ENCODE data around the gene GDNF. TPM values are rescaled to one million over a fixed set of nuclear protein-coding genes. Genes with fewer than 3 reads are reported as not detected.

GDNF gene
- total and polyA plus RNA-seq, 3 experiments from 2014 or later: not detected

DNA sequence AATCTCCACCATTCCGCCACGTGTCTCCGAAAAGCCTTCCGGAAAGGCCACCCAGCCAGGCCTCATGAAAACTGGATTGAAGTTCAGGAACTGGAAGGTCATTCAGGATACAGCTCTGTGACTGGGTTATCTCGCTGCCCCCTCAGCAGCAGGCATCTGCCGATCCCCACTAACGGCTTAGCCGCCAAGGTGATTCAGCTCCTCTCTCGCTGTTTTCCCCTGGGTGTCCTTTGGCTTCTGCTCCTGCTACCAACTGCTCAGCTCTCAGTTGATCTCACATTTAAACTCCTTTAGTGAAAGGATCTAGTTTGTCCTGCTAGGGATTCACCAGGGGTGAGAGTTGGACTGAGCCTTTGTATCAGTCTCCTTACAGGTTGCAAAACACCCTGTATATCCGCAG lies 2.2 kb upstream of the GDNF start:
- Mint-ChIP-seq H3K27ac (no peak overlapping the region), H3K9me3 (peaks cover 0 to 2% (median 0%) of the 10 kb centered on the region in 5 donors), H3K27me3 (peaks cover 42 to 70% of the 10 kb centered on the region in 2 donors), H3K4me3 (no peak overlapping the region), H3K36me3 (peaks cover 0 to 2% (median 0%) of the 10 kb centered on the region in 3 donors), H3K4me1 (peaks cover 15 to 26% (median 18%) of the 10 kb centered on the region in 3 donors)
- Histone ChIP-seq H3K27ac (ENCODE audit: low read depth, low read length) (no peak overlapping the region), H3K9me3 (ENCODE audit: low read length) (no peaks in the 10 kb centered on the region), H3K36me3 (ENCODE audit: insufficient read depth, low read length) (no peaks in the 10 kb centered on the region), H3K4me1 (ENCODE audit: insufficient read depth, low read length) (peaks cover 8% of the 10 kb centered on the region), H3K4me3 (ENCODE audit: low read length) (no peak overlapping the region), H3K27me3 (ENCODE audit: insufficient read depth, low read length, poor library complexity, severe bottlenecking) (peaks cover 19% of the 10 kb centered on the region)
- DNase-seq: no peak
- ChIA-PET POLR2A (no interaction called here), CTCF (no interaction called here)

GRCh38 chr5:37841203-37841602 lies 1.4 kb upstream of the GDNF start:
- Mint-ChIP-seq H3K27me3 (peaks cover 48 to 73% of the 10 kb centered on the region in 2 donors), H3K27ac (no peak overlapping the region), H3K9me3 (peaks cover 0 to 2% (median 0%) of the 10 kb centered on the region in 5 donors), H3K4me1 (peaks cover 17 to 34% (median 18%) of the 10 kb centered on the region in 3 donors), H3K36me3 (peaks cover 0 to 2% (median 0%) of the 10 kb centered on the region in 3 donors), H3K4me3 (no peak overlapping the region)
- Histone ChIP-seq H3K27ac (ENCODE audit: low read depth, low read length) (no peak overlapping the region), H3K36me3 (ENCODE audit: insufficient read depth, low read length) (no peaks in the 10 kb centered on the region), H3K4me1 (ENCODE audit: insufficient read depth, low read length) (peaks cover 8% of the 10 kb centered on the region), H3K9me3 (ENCODE audit: low read length) (no peaks in the 10 kb centered on the region), H3K27me3 (ENCODE audit: insufficient read depth, low read length, poor library complexity, severe bottlenecking) (peaks cover 22% of the 10 kb centered on the region), H3K4me3 (ENCODE audit: low read length) (no peak overlapping the region)
- ChIA-PET POLR2A (no interaction called here), CTCF (no interaction called here)
- DNase-seq: no peak

DNA sequence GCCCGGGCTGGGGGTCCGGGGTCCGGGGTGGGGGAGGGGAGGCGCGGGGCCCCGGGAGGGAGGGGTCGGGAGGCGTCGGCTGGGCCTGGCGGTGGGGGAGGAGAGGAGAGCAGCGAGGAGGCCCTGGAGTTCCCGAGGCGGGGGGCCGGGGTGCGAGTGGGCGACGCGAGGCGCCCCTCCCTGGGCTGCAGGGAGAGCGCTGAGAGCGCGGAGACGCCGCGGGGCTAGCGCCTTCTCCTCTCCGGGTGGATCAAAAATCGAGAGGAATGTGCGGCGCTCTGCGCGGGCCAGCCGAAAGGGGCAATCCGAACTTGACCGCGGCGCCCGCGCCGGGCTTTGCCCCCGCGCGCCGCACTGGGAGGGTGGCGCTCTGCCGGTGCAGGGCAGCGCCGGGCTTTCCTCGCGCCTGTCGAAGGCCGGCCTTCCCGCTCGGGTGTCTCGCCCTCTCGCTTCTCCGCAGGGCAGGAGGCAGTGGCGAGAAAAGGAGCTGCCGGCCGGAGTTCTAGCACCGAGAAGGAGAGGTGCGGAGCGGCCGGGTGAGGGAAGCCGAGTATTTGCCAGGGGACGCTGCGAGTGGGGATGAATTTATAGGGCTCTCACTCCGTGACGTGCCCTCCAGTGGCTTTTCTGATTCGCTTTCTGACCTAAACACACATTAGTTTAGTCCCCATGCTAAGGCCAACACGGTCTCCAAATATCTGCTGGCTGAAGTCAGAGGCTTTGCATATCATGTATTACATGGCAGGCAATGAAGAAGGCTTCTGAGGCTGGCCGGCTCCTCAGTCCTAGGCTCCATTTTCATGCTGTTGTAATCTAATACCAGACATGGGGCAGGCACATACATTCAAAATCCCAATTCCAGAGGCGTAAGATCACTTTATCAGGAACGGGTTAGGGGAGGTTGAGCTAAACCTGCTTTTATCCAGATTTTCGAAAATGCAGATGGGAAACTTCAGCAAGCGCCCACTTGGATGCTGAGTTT lies 503 bp upstream of the GDNF start:
- Mint-ChIP-seq H3K4me3 (no peak overlapping the region), H3K27me3 (peaks cover 56 to 78% of the 10 kb centered on the region in 2 donors), H3K4me1 (peaks cover 17 to 41% (median 18%) of the 10 kb centered on the region in 3 donors), H3K9me3 (peaks cover 0 to 2% (median 0%) of the 10 kb centered on the region in 5 donors), H3K27ac (peak overlapping the region in 1 of 8 donors; percentile 4), H3K36me3 (peaks cover 0 to 2% (median 0%) of the 10 kb centered on the region in 3 donors)
- no peak overlapping the region for H3K4me3 ChIP-seq (ENCODE audit: low read length)
- H3K27me3 ChIP-seq (ENCODE audit: insufficient read depth, low read length, poor library complexity, severe bottlenecking): peaks cover 29% of the 10 kb centered on the region
- H3K36me3 ChIP-seq (ENCODE audit: insufficient read depth, low read length): no peaks in the 10 kb centered on the region
- DNase-seq: no peak
- CTCF ChIA-PET: no interaction called here
- POLR2A ChIA-PET: no interaction called here
- no peak overlapping the region for H3K27ac ChIP-seq (ENCODE audit: low read depth, low read length)
- no peaks in the 10 kb centered on the region for H3K9me3 ChIP-seq (ENCODE audit: low read length)
- peaks cover 8% of the 10 kb centered on the region for H3K4me1 ChIP-seq (ENCODE audit: insufficient read depth, low read length)

DNA sequence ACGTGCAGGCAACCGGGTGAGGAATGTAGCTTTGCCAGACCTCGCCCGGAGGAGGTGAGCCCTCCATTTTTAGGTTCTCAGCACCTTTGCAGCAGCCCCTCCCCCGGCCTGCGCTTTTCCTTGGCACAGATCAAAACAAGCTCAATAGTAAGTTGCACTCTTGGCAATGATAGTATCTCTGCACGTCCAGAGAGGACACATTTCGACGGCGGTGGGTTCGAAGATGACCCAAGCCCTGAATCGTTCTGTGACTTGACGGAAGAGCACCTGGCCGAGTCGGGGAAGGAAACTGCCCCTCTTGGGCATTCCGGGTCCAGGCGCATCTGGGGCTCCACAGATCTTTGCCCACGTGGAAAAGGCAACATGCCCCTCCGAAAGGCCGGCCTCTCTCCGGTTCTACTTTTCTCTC lies 904 bp downstream of the GDNF start:
- H3K4me3 ChIP-seq (ENCODE audit: low read length): no peak overlapping the region
- peaks cover 35% of the 10 kb centered on the region for H3K27me3 ChIP-seq (ENCODE audit: insufficient read depth, low read length, poor library complexity, severe bottlenecking)
- Mint-ChIP-seq H3K9me3 (peaks cover 0 to 2% (median 0%) of the 10 kb centered on the region in 5 donors), H3K4me3 (peak overlapping the region in 4 of 7 donors; percentile 18 to 60 (median 34)), H3K4me1 (peaks cover 18 to 48% (median 19%) of the 10 kb centered on the region in 3 donors), H3K27ac (no peak overlapping the region), H3K27me3 (peaks cover 62 to 84% of the 10 kb centered on the region in 2 donors), H3K36me3 (peaks cover 0 to 2% (median 0%) of the 10 kb centered on the region in 3 donors)
- no peak overlapping the region for H3K27ac ChIP-seq (ENCODE audit: low read depth, low read length)
- H3K9me3 ChIP-seq (ENCODE audit: low read length): no peaks in the 10 kb centered on the region
- H3K4me1 ChIP-seq (ENCODE audit: insufficient read depth, low read length): peaks cover 8% of the 10 kb centered on the region
- ChIA-PET CTCF (no interaction called here), POLR2A (no interaction called here)
- no peaks in the 10 kb centered on the region for H3K36me3 ChIP-seq (ENCODE audit: insufficient read depth, low read length)
- no peak for DNase-seq

GRCh38 chr5:37838152-37838932 lies 1.5 kb downstream of the GDNF start:
- POLR2A ChIA-PET: no interaction called here
- Mint-ChIP-seq H3K4me3 (peak overlapping the region in 6 of 7 donors; percentile 24 to 84 (median 50)), H3K27me3 (peaks cover 61 to 84% of the 10 kb centered on the region in 2 donors), H3K27ac (peak overlapping the region in 1 of 8 donors; percentile 28), H3K9me3 (peaks cover 0 to 2% (median 0%) of the 10 kb centered on the region in 5 donors), H3K36me3 (peaks cover 0 to 2% (median 0%) of the 10 kb centered on the region in 3 donors), H3K4me1 (peaks cover 18 to 49% (median 19%) of the 10 kb centered on the region in 3 donors)
- Histone ChIP-seq H3K4me1 (ENCODE audit: insufficient read depth, low read length) (peaks cover 8% of the 10 kb centered on the region), H3K4me3 (ENCODE audit: low read length) (no peak overlapping the region), H3K27me3 (ENCODE audit: insufficient read depth, low read length, poor library complexity, severe bottlenecking) (peaks cover 36% of the 10 kb centered on the region), H3K9me3 (ENCODE audit: low read length) (no peaks in the 10 kb centered on the region), H3K27ac (ENCODE audit: low read depth, low read length) (no peak overlapping the region), H3K36me3 (ENCODE audit: insufficient read depth, low read length) (no peaks in the 10 kb centered on the region)
- CTCF ChIA-PET: no interaction called here
- DNase-seq: no peak

DNA sequence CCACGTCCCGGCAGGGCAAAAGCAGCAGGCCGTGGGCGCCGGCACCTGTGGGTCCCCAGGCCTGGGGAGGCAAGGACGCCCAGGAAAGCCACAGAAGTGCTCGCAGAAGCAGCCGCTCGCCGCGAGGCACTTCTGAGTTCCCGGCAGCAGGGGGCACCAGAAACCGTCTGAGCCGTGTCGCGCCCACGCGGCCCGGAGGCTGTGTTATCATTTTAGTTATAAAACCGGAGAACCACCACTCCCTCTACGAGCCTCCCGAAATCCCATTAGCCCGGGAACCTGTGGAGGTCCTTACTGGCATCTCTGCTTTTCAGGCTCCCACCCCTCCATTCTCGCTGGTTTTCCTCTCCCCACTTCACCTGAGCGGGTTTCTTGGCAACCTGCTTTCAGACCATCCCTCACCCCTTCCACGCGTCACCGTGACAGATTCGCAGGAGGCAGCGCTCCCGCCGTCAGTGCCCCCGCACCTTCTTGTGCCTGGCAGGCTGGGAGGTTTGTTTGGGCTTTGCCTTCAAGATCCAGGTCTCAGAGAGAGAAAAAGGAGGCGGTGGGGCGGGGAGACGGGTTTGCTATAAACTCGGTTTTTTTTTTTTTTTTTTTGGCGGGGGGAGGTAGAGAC lies 2.3 kb downstream of the GDNF start:
- H3K27ac Mint-ChIP-seq: no peak overlapping the region
- no peak overlapping the region for H3K27ac ChIP-seq (ENCODE audit: low read depth, low read length)
- peak overlapping the region in 6 of 7 donors; percentile 39 to 84 (median 56) for H3K4me3 Mint-ChIP-seq
- peaks cover 66 to 86% of the 10 kb centered on the region in 2 donors for H3K27me3 Mint-ChIP-seq
- H3K4me3 ChIP-seq (ENCODE audit: low read length): no peak overlapping the region
- peaks cover 8% of the 10 kb centered on the region for H3K4me1 ChIP-seq (ENCODE audit: insufficient read depth, low read length)
- H3K4me1 Mint-ChIP-seq: peaks cover 18 to 49% (median 19%) of the 10 kb centered on the region in 3 donors
- CTCF ChIA-PET: no interaction called here
- POLR2A ChIA-PET: no interaction called here
- no peaks in the 10 kb centered on the region for H3K9me3 ChIP-seq (ENCODE audit: low read length)
- H3K36me3 ChIP-seq (ENCODE audit: insufficient read depth, low read length): no peaks in the 10 kb centered on the region
- H3K9me3 Mint-ChIP-seq: peaks cover 0 to 2% (median 0%) of the 10 kb centered on the region in 5 donors
- peaks cover 36% of the 10 kb centered on the region for H3K27me3 ChIP-seq (ENCODE audit: insufficient read depth, low read length, poor library complexity, severe bottlenecking)
- H3K36me3 Mint-ChIP-seq: peaks cover 0 to 2% (median 0%) of the 10 kb centered on the region in 3 donors
- peak in 1 of 5 donors; percentile 4 for DNase-seq

- ChIA-PET POLR2A (no interaction called here), CTCF (no interaction called here)
- H3K27me3 ChIP-seq (ENCODE audit: insufficient read depth, low read length, poor library complexity, severe bottlenecking): peaks cover 40% of the 10 kb centered on the region
- Mint-ChIP-seq H3K4me3 (peak overlapping the region in 4 of 7 donors; percentile 36 to 60 (median 40)), H3K27ac (no peak overlapping the region), H3K27me3 (peaks cover 62 to 85% of the 10 kb centered on the region in 2 donors), H3K9me3 (peaks cover 0 to 2% (median 0%) of the 10 kb centered on the region in 5 donors), H3K4me1 (peaks cover 18 to 49% (median 19%) of the 10 kb centered on the region in 3 donors), H3K36me3 (peaks cover 0 to 2% (median 0%) of the 10 kb centered on the region in 3 donors)
- H3K27ac ChIP-seq (ENCODE audit: low read depth, low read length): no peak overlapping the region
- H3K4me3 ChIP-seq (ENCODE audit: low read length): no peak overlapping the region
- H3K4me1 ChIP-seq (ENCODE audit: insufficient read depth, low read length): peaks cover 8% of the 10 kb centered on the region
- no peaks in the 10 kb centered on the region for H3K9me3 ChIP-seq (ENCODE audit: low read length)
- no peaks in the 10 kb centered on the region for H3K36me3 ChIP-seq (ENCODE audit: insufficient read depth, low read length)
- no peak for DNase-seq
Measured at GRCh38 chr5:37836592-37837413, 3.0 kb downstream of the GDNF start.
